PFSK-1 (cell line): ENCODE measurements around the gene SRGAP3.

ENCODE experiments used
- FOXP2 ChIP-seq: optimal IDR thresholded peaks from 2 replicates; pipeline ENCODE3; 2011; ENCODE audit warnings: borderline replicate concordance, control low read depth, inconsistent platforms; ENCODE audit not compliant: insufficient read depth; ENCODE audit errors: extremely low read length, extremely low read depth
- POLR2AphosphoS5 ChIP-seq: IDR thresholded peaks from 2 replicates; pipeline ENCODE4 v1.6.1; 2012; ENCODE audit warnings: low read depth, mild to moderate bottlenecking, control low read depth, low read length, moderate library complexity
- REST ChIP-seq, 2 experiments: IDR thresholded peaks; 2 replicates each; pipeline versions ENCODE4 v1.6.1 to v1.8.0; 2011 to 2012; ENCODE audit warnings: low read depth in 2 of 2, low read length in 2 of 2, control low read depth in 1 of 2, inconsistent platforms in 1 of 2, mild to moderate bottlenecking in 1 of 2, moderate library complexity in 1 of 2; ENCODE audit not compliant: insufficient read depth in 1 of 2
- TAF1 ChIP-seq: IDR thresholded peaks from 2 replicates; pipeline ENCODE4 v1.6.1; 2012; ENCODE audit warnings: low read length, control low read depth, borderline replicate concordance; ENCODE audit not compliant: insufficient read depth

- no peak for TF ChIP-seq POLR2AphosphoS5
- TF ChIP-seq REST (IDR thresholded peaks at IDR 0.05; ENCODE audit: insufficient read depth in 1 of 2, low read depth in 2 of 2, low read length in 2 of 2) = no peak
- TF ChIP-seq FOXP2 = no peak
- no peak for TF ChIP-seq TAF1
These were observed 126.6 kb downstream of the SRGAP3 start for GRCh38 chr3:9122732-9123364.
